DND-41 (cell line): ENCODE data around the gene SALL1.

Experiments used
- CTCF ChIP-seq: IDR thresholded peaks from 2 replicates; pipeline ENCODE4 v1.5.1; 2012; ENCODE audit warnings: borderline replicate concordance, low read length, moderate library complexity, mild to moderate bottlenecking; ENCODE audit not compliant: poor library complexity, severe bottlenecking; ENCODE audit errors: extremely low read depth
- EZH2 ChIP-seq: IDR thresholded peaks from 3 replicates; pipeline ENCODE4 v1.6.1; 2012; ENCODE audit warnings: borderline replicate concordance, low read depth, mild to moderate bottlenecking, moderate library complexity, low read length, inconsistent platforms; ENCODE audit not compliant: severe bottlenecking

- TF ChIP-seq CTCF: no peak
- no peak for TF ChIP-seq EZH2
Measured at GRCh38 chr16:51163366-51163765, 12.3 kb upstream of the SALL1 start.
